ENCODE data around the gene CREM.
"Not testable (repeated sequence)": the region's sequence is repeated elsewhere in the genome, so short reads cannot be mapped to it uniquely, and the experiment has no call there.

DNA sequence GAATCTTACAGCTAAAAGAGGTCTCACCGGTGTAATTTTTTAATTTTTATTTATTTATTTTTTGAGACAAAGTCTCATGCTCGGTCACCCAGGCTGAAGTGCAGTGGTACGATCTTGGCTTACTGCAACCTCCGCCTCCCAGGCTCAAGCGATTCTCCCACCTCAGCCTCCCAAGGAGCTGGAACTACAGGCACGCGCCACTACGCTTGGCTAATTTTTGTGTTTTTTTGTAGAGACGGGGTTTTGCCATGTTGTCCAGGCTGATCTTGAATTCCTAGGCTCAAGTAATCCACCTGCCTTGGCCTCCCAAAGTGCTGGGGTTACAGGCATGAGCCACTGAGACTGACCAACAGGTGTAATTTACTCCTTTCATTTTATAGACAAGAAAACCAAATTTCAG is 90.3 kb downstream of the CREM start:
- TF ChIP-seq, protein P1, sequence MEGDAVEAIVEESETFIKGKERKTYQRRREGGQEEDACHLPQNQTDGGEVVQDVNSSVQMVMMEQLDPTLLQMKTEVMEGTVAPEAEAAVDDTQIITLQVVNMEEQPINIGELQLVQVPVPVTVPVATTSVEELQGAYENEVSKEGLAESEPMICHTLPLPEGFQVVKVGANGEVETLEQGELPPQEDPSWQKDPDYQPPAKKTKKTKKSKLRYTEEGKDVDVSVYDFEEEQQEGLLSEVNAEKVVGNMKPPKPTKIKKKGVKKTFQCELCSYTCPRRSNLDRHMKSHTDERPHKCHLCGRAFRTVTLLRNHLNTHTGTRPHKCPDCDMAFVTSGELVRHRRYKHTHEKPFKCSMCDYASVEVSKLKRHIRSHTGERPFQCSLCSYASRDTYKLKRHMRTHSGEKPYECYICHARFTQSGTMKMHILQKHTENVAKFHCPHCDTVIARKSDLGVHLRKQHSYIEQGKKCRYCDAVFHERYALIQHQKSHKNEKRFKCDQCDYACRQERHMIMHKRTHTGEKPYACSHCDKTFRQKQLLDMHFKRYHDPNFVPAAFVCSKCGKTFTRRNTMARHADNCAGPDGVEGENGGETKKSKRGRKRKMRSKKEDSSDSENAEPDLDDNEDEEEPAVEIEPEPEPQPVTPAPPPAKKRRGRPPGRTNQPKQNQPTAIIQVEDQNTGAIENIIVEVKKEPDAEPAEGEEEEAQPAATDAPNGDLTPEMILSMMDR (conservative IDR thresholded peaks at IDR 0.05 in 1 of 2, IDR thresholded peaks at IDR 0.05 in 1 of 2; ENCODE audit: extremely low read depth in 1 of 2, insufficient read depth in 1 of 2, low read depth in 1 of 2, low read length in 2 of 2) = not testable (repeated sequence)
- not testable (repeated sequence) for TF ChIP-seq EZH2 (IDR thresholded peaks at IDR 0.05; ENCODE audit: borderline replicate concordance, low read length)
